Epithelial cell of proximal tubule (primary cell): ENCODE measurements around the gene PLA2G2C. TPM values are rescaled to one million over a fixed set of nuclear protein-coding genes. Genes with fewer than 3 reads are reported as not detected.

ENCODE experiments used
- DNase-seq: peaks from one replicate; pipeline ENCODE4 v3.0.0-alpha.2; 2011; ENCODE audit warnings: low read depth
- H3K4me3 ChIP-seq: 2 replicates; pipeline ENCODE4 v1.5.1; 2011; ENCODE audit warnings: low read depth, mild to moderate bottlenecking, low read length
- total RNA-seq: library from RNA; depleted of rRNA; stranded (reverse); fragments of >200 nt; gene quantifications from 2 replicates; pipeline ENCODE4 v1.2.3, GENCODE V29; 2015
- TF ChIP-seq, protein P1 (sequence below): conservative IDR thresholded peaks from 2 replicates; pipeline ENCODE4 v1.5.1; 2012; ENCODE audit warnings: low read depth, mild to moderate bottlenecking, low read length

The PLA2G2C gene
- total RNA-seq, 1 donor from 2014 or later = not detected

DNA sequence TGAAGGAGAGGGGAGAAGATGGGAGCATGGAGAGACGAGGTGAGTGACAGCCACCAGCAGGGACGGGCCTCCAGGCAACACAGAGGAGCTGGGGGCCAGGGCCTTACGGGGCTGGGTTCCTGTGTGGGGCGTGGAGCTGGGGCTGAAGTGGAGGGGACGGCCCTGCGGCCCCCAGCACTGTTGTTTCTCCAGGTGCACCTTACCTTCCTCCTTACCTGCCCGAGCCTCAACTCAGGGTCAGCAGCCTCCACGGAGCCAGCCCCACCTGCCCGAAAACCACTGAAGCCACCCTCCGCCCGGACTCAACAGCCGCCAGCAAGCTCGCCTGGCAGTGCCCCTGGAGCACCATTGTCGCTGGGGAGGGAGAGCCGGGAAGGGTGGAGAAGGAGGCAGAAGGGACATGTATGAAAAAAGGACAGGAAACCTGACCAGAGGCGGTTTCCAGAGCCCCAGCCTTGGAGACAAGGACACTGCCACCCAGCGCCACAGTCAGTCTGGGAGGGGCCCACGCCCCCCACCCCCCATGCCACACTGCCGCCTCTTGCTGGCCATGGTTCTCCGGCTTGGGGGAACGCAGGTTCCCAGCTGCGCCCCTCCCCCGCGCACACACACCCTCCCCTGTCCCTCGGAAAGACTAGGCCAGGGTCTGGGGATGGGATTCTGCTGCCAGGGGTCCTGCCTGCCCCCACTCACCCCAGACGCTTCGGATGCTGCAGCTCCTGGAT is 36.6 kb downstream of the PLA2G2C start:
- H3K4me3 ChIP-seq = no peak overlapping the region
- TF ChIP-seq, protein P1, sequence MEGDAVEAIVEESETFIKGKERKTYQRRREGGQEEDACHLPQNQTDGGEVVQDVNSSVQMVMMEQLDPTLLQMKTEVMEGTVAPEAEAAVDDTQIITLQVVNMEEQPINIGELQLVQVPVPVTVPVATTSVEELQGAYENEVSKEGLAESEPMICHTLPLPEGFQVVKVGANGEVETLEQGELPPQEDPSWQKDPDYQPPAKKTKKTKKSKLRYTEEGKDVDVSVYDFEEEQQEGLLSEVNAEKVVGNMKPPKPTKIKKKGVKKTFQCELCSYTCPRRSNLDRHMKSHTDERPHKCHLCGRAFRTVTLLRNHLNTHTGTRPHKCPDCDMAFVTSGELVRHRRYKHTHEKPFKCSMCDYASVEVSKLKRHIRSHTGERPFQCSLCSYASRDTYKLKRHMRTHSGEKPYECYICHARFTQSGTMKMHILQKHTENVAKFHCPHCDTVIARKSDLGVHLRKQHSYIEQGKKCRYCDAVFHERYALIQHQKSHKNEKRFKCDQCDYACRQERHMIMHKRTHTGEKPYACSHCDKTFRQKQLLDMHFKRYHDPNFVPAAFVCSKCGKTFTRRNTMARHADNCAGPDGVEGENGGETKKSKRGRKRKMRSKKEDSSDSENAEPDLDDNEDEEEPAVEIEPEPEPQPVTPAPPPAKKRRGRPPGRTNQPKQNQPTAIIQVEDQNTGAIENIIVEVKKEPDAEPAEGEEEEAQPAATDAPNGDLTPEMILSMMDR = no peak
- DNase-seq = no peak

DNA sequence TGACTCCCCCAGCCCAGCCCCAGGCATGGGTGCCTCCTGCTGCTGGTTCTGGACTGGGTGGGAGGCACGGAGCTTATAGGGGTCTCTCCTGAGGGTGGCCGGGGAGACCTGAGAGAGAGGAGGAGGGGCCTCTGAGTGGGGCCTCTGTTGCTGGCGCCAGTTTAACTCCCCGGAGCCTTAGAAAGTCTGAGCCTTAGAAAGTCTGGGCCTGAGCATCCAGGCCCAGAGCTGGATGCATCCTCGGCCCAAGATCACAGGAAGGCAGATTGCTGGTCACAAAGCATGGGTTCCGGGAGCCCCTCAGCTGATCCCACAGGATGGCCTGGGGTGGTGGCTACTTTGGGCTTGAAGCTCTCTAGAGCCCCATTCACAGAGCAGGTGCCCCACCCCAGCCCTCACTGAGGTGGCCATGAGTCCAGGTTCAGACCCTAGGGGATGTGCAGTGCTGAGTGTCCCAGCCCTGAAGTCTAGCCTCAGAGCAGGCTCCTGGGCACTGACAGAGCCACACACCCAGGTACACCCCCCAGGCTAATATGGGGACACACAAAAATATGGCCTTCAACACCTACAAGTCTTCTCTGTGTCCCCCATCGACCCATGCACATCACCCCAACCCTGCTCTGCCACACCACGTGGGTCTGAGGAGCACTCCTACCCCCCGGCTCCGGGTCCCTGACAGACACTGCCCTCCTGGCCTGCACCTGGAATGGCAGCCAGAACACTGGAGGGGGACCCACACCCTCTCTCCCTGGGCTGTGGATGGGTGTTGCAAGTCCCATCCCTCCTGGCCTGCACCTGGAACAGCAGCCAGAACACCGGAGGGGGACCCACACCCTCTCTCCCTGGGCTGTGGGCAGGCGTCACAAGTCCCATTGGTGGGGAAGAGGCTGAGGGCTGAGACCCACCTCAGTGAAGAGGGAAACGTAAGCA is 37.5 kb downstream of the PLA2G2C start:
- H3K4me3 ChIP-seq = no peak overlapping the region
- TF ChIP-seq, protein P1 = no peak
- DNase-seq = no peak

DNA sequence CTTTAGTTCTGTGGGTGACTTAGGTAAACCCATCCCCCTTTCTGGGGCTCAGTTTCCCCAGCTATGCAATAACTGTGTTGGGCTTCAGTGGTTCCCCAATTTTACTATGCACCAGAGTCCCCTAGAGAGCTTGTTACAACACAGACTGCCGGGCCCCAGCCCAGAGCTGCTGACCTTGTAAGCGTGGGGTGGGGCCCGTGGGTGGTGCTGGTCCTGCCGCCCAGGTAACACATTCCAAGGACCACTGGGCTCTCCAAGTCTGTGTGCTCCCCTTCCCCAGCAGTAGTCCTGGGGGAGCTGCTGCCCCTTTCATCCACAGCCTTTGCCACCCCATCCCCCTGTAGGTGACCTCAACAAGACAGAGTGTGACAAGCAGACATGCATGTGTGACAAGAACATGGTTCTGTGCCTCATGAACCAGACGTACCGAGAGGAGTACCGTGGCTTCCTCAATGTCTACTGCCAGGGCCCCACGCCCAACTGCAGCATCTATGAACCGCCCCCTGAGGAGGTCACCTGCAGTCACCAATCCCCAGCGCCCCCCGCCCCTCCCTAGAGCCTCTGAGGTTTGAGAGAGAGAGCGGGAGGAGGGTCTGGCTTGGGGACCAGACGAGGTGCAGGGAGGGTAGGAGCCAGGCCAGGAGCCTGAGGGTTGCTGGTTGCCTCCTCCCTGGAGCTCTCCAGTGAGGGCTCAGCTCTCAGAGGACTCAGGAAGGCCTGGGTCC is 38.3 kb downstream of the PLA2G2C start:
- no peak overlapping the region for H3K4me3 ChIP-seq
- TF ChIP-seq, protein P1 = no peak

DNA sequence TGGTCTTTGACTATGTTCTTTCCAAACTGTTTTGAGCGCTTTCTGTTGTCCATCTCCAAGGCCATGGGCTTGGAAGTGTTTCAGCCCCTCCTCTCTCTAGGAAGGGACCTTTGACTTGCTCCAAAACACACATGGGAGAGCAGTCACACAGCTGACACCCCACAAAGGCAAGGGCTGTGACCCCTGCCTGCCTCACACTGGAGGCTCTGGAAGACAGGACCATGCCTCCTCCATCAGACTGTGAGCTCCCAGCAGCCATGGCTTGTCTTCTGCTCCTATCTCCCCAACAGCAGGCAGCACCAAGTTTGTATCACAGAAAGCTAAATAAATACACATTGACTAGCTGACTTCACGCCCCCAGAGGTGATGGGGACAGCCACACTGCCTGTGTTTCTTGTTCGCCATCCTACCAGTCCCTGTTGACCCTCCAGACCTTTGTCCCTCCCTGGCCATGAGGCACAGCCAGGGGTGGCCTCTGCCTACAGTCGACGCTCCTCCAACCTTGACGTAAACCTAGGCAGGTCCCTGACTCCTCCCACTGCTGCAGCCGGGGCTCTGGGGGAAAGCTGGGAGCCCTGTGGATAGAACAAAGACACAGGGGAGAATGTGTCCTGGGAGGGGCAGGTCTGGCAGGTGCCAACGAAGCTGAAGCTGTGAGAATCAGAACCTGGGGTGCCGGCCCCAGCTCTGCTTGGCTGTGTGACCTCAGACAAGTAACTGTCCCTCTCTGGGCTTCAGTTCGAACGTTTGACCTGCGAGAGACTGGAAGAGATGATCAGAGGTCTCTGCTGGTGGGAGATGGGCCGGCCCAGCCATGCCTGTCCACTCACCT is 42.4 kb downstream of the PLA2G2C start:
- DNase-seq = no peak
- TF ChIP-seq, protein P1 = no peak
- no peak overlapping the region for H3K4me3 ChIP-seq

More for the DNA sequence above, 38.3 kb downstream of the PLA2G2C start:
- DNase-seq = no peak

DNA sequence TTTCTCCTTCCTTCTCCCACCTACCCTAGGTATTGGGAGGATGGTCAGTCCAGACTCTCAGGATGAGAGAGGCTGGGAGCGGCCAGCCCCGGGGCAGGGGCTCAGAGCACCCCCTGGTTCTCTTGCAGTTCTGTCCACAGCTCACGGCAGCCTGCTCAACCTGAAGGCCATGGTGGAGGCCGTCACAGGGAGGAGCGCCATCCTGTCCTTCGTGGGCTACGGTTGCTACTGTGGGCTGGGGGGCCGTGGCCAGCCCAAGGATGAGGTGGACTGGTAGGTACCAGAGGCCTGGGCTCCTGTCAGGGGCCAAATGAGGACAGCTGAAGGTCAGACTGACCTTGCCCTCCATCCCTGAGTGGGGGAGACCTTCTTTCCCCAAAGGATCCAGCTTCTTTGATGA is 43.0 kb downstream of the PLA2G2C start:
- TF ChIP-seq, protein P1 = no peak
- no peak overlapping the region for H3K4me3 ChIP-seq
- DNase-seq = no peak
